NCI-H187 treated with DMSO at 0.1 percent for 48 hours (cell line): ENCODE data around the gene PNMA6F.
"Not testable (repeated sequence)": the region's sequence is repeated elsewhere in the genome, so short reads cannot be mapped to it uniquely, and the experiment has no call there.

Experiments
- DNase-seq: peaks from one replicate; lab custom pipeline; 2025; lab: John Stamatoyannopoulos, UW

PNMA6F gene

DNA sequence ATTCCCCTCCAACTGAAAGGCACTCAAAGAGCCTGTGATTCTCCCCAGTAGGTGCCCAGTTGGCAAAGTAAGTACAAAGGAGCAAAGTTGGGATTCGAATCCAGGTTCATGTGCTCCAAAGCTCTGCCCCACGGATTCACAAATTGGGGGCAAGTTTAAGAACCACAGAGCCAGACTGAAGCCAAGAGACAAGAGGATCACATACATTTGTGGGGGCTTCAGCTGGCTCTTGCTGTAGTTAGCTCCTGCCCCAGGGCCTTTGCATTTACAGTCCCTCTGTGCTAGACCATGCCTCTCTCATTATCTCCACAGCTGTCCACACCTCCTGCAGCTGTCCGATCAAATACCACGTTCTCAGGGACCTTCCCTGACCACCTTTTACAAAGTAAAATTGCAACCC, 18.8 kb downstream of the PNMA6F start:
- DNase-seq: no peak

DNA sequence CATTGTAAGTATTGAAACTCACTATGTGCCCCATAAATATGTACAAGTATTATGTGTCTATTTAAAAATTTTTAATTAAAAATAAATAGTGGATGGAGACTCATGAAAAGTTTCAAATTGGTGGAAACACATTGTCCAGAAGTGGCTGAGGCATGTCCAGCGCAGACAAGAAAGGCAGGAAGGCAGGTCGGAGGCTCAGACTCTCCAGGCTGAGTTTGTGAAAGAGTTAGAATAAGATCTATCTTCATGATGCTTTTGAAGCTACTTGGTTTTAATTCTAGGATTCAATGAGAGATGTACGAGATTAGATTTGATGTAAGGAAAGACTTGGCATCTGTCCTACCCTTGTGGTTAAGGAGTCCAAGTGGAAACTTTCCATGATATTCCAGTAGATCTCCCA, 19.8 kb downstream of the PNMA6F start:
- DNase-seq: no peak

DNA sequence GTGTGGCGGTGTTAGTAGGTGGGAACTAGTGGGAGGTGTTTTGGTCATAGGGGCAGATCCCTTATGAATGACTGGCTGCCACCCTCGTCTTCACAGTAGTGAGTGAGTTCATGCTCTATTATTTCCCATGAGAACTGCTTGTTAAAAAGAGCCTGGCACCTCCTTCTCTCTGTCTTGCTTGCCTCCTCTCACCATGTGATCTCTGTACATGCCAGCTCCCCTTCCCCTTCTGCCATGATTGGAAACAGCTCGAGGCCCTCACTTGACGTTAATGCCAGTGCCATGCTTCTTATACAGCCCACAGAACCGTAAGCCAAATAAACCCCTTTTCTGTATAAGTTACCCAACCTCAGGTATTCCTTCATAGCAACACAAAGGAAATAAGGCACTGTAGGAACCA, 21.7 kb downstream of the PNMA6F start:
- no peak for DNase-seq

DNA sequence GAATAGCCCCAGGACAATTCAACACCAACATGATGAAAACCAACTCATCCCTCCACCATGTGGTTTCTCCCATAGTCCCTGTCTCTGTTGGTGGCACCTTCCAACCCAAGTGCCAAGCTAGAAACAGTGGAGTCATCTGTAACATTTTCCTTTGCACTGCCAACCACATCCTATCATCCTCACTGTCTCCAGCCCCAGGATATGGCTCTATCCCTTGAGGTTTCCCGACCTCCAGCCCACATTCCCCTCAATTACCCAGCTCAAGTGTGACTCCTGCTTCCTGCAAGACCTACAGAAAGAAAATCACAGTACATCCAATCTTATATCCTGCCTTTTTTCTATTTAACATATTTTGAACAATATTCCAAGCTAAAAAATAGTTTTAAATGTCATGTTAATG, 24.2 kb downstream of the PNMA6F start:
- no peak for DNase-seq

DNA sequence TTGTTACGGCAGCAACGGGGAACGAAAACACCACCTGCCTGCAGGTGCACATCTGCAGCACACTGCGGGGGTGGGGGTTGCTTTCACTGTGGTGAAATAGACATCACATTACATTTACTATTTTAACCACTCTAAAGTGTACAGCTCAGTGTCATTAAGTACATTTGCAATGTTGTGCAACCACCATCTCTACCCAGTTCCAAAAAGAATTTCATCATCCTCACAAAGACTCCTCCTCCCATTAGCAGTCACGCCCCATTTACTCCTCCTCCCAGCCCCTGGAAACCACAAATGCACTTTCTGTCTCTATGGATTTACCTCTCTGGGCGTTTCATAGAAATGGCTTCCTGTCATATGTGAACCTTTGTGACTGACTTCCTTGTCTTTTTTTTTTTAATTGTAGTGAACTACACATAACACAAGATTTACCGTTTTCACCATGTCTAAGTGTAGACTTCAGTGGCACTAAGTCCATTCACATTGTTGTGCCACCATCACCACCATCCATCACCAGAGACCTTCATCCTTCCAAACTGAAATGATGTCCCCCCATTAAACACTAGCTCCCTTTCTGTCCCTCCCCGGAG, 28.0 kb downstream of the PNMA6F start:
- DNase-seq: not testable (repeated sequence)

DNA sequence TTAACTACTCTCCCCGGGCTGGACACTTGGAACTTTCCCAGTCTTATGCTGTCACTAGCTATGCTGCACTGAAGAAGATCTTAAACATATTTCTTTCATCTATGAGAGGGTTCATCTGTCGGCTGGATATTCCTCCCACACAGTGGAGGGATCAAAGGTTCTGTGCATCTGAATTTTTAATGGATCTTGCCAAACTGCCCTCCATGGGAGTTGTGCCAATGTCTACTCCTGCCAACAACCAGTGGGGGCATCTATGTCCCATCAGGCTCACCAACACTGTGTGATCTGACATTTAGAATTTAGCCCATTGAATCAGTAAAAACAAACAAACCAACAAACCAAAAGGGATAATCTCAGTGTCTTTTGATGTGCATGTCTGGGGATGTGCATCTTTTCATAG, 32.8 kb downstream of the PNMA6F start:
- not testable (repeated sequence) for DNase-seq

DNA sequence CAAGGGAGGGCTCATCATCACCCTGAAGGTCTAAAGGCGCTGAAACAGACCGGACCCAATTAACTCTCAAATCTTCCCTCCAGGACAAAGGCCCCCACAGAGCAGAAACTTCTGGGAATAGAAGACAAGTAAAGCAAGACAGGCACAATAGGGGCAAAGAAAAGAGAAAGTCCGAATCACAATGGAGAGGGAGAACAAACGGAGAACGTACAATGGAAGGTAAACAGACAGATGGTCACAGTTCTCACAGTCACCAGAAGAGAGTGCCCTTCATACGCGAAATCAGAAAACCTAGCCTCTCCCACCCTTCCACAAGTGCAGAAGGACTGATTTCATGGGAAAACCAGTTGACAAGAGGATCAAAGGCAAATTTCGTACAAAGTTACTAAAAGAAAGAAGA, 35.9 kb downstream of the PNMA6F start:
- DNase-seq: not testable (repeated sequence)

DNA sequence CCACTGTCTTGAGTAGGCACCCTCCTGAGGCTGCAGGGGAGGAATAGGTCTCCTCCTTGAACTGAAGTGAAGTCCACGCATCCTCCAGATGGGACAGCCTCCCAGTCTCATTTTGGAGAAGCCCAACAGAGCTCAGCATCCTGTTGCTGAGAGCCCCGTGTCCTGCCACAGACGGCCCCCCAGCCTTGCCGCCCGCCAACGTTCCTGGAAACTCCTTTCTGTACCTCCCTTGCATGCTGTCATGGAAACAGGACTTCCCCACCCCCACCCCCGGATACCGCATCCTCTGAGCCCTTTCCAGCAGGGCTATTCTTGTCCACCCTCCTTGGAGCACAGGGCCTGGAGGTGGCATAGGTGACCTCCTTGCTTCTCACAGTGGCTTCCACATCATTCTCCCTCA, 37.6 kb downstream of the PNMA6F start:
- not testable (repeated sequence) for DNase-seq

DNA sequence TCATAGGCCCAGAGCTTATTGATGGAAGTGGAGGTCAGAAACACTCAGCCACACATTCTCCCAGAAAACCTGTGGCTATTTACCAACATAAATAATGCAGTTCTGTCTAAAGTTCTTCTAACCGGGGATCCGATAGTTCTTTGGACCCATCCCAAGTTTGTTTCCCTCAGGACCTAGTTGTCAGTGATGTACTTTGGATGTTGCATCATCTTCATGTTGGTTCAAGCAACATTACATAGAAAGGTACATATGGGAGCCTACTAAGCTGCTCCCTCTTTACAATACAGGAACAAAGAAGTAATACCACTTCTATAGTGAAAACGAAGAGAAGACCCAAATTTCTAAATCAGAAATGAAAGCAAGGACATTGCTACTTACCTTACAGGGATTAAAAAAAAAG, 39.8 kb downstream of the PNMA6F start:
- not testable (repeated sequence) for DNase-seq

DNA sequence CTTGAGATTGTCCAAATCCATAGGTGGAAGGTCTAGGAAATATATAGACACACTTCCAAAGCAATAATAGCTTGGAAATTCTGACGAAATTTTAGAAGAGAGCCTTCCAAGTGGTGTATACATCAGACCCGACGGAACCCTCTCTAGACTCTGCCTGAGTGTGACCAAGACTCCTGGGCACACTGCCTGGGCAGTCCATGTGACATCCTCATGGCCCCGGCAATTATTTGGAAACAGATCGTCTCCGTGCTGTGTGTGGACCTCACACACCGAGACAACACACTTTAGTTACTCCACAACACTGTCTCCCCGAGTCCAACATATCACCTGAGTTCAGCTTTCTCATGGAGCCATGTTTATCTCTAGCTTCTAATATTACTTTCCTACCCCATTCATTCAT, 42.3 kb downstream of the PNMA6F start:
- not testable (repeated sequence) for DNase-seq

DNA sequence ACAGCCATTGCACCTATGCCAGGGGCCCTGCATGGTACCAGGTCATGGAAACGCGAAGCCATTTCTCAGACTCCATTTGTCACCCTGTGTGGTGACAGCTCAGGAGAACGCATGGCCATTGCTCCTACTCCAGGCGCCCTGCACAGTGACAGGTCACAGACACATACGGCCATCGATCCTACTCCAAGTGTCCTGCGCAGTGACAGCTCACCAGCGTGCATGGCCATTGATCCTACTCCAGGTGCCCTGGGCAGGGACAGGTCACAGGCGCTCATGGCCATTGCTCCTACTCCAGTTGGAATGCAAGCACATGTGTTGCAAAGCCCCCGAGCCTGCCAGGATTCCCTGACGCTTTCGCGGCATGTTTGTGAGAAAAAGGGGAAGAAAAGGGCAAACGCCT, 45.5 kb downstream of the PNMA6F start:
- not testable (repeated sequence) for DNase-seq

DNA sequence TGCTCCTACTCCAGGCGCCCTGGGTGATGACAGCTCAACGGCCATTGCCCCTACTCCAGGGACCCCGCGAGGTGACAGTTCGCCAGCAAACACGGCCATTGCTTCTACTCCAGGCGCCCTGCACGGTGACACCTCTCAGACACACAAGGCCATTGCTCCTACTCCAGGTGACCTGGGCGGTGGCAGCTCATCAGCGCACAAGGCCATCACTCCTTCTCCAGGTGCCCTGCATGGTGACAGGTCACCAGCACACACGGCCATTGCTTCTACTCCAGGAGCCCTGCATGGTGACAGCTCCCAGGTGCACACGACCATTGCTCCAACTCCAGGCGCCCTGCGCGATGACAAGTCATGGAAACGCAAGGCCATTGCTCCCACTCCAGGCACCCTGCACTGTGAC, 46.1 kb downstream of the PNMA6F start:
- not testable (repeated sequence) for DNase-seq

DNA sequence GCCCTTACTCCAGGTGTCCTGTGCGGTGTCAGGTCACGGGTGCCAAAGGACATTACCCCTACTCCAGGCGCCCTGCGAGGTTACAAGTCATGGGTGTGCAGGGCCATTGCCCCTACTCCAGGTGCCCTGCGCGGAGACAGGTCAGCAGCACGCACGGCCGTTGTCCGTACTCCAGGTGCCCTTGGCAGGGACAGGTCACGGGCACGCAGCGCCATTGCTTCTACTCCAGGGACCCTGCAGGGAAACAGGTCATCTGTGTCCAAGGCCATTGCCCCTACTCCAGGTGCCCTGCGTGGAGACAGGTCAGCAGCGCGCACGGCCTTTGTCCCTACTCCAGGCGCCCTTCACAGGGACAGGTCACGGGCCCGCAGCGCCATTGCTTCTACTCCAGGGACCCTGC, 49.0 kb downstream of the PNMA6F start:
- not testable (repeated sequence) for DNase-seq

DNA sequence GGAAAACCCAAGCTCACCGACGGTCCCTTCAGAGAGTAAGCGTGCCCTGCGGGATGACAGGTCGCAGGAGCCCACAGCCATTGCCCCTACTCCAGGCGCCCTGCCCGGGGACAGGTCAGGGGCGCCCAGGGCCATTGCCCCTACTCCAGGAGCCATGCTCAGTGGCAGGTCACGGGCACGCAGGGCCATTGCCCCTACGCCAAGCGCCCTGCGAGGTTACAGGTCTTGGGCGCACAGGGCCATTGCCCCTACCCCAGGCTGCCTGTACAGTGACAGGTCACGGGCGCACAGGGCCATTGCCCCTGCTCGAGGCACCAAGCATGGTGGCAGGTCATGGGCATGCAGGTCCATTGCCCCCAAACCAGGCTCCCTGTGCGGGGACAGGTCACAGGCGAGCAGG, 49.5 kb downstream of the PNMA6F start:
- not testable (repeated sequence) for DNase-seq
